Colonic mucosa (tissue), 4 donors: ENCODE measurements around the gene JMY. TPM values are rescaled to one million over a fixed set of nuclear protein-coding genes. Genes with fewer than 3 reads are reported as not detected.

ENCODE experiments used
- DNase-seq: peaks from one replicate; pipeline ENCODE4 v3.0.0-alpha.2; 2020
- H3K27ac ChIP-seq: fragments of 200-600 bp; one replicate; pipeline ENCODE4 v1.8.0; 2021
- H3K27me3 ChIP-seq: fragments of 200-600 bp; one replicate; pipeline ENCODE4 v1.8.0; 2021
- H3K36me3 ChIP-seq: fragments of 200-600 bp; one replicate; pipeline ENCODE4 v1.8.0; 2021
- H3K4me1 ChIP-seq: fragments of 200-600 bp; one replicate; pipeline ENCODE4 v1.8.0; 2021; ENCODE audit warnings: mild to moderate bottlenecking
- H3K4me3 ChIP-seq: fragments of 200-600 bp; one replicate; pipeline ENCODE4 v1.8.0; 2021
- H3K9ac ChIP-seq, 2 donors: one replicate each; pipeline ENCODE4 v1.7.0; 2013; ENCODE audit warnings: control low read depth in 2 of 2, low read depth in 2 of 2, low read length in 2 of 2
- H3K9me3 ChIP-seq: fragments of 200-600 bp; one replicate; pipeline ENCODE4 v1.8.0; 2021
- intact Hi-C: fragments of 100-400 bp; cut with DNase I; formaldehyde crosslinking; loops from one replicate; pipeline ENCODE4 v1.14.1; 2022
- total RNA-seq, 2 donors: library from RNA; stranded (reverse); fragmentation: NEBNext Ultra II Directional in 1 of 2; extraction: Animal tissue kit (Norgen Biotek cat#: 25700) in 1 of 2; gene quantifications; one replicate each; pipeline ENCODE4 v1.2.1, GENCODE V29; 2021
- TF ChIP-seq, protein P1 (sequence below): fragments of 200-600 bp; IDR thresholded peaks from one replicate; pipeline ENCODE4 v1.8.0; 2022; ENCODE audit warnings: antibody characterized with exemption, mild to moderate bottlenecking
- donor health status: healthy.
- donor health status: DM: no; HTN: no; CAD: no.
- donor health status: DM: no; HTN: no; CAD: no.

Gene JMY
- total RNA-seq, 2 donors from 2014 or later: 4.7 to 8.0 TPM

DNA sequence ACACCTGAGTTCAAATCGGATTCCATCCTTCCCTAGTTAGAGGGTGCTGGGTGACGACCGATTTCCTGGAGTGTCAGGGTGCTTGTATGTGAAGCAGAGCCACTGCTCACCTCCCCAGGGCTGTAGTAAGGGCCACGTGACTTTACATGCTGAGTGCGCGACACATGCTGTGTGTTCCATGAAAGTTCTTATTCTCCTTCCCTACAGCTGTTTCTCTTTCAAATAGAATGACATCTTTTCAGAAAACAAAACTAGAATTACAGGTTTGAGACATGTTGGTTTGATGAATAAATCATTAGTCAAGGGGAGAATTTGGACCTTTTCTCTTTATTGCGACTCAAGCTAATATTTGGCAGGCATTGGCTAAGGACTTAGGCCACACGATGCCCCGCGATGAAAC is 113.1 kb downstream of the JMY start:
- no peaks in the 10 kb centered on the region for H3K4me1 ChIP-seq
- DNase-seq: no peak
- intact Hi-C loops: no loop called here
- H3K4me3 ChIP-seq: no peak overlapping the region
- TF ChIP-seq, protein P1, sequence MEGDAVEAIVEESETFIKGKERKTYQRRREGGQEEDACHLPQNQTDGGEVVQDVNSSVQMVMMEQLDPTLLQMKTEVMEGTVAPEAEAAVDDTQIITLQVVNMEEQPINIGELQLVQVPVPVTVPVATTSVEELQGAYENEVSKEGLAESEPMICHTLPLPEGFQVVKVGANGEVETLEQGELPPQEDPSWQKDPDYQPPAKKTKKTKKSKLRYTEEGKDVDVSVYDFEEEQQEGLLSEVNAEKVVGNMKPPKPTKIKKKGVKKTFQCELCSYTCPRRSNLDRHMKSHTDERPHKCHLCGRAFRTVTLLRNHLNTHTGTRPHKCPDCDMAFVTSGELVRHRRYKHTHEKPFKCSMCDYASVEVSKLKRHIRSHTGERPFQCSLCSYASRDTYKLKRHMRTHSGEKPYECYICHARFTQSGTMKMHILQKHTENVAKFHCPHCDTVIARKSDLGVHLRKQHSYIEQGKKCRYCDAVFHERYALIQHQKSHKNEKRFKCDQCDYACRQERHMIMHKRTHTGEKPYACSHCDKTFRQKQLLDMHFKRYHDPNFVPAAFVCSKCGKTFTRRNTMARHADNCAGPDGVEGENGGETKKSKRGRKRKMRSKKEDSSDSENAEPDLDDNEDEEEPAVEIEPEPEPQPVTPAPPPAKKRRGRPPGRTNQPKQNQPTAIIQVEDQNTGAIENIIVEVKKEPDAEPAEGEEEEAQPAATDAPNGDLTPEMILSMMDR: no peak
- no peak overlapping the region for H3K9ac ChIP-seq
- H3K9me3 ChIP-seq: no peaks in the 10 kb centered on the region
- H3K36me3 ChIP-seq: no peaks in the 10 kb centered on the region
- no peak overlapping the region for H3K27ac ChIP-seq
- H3K27me3 ChIP-seq: no peaks in the 10 kb centered on the region

DNA sequence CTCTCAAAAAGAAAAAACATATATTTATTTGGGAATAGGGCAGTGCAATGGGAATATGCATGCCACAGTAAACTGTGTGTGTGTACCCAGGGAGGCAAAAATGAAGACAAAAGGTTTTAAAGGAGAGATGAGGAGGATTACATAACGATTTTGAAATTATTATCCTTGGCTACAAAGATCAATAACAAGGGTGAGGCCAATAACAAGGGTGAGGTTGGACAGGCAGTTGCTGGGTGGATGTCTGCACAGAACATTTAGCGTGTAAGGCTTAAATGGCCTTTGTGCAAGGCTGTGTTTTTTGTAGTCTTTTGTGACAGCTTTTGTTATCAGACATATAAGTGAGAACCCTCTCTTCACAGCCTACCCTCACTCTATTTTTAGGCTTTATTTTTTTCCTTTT is 114.0 kb downstream of the JMY start:
- no peak for DNase-seq
- Histone ChIP-seq H3K4me1 (no peaks in the 10 kb centered on the region), H3K9ac (no peak overlapping the region), H3K4me3 (no peak overlapping the region), H3K36me3 (no peaks in the 10 kb centered on the region), H3K27me3 (no peaks in the 10 kb centered on the region), H3K27ac (no peak overlapping the region), H3K9me3 (no peaks in the 10 kb centered on the region)
- TF ChIP-seq, protein P1: no peak
- intact Hi-C loops: no loop called here

DNA sequence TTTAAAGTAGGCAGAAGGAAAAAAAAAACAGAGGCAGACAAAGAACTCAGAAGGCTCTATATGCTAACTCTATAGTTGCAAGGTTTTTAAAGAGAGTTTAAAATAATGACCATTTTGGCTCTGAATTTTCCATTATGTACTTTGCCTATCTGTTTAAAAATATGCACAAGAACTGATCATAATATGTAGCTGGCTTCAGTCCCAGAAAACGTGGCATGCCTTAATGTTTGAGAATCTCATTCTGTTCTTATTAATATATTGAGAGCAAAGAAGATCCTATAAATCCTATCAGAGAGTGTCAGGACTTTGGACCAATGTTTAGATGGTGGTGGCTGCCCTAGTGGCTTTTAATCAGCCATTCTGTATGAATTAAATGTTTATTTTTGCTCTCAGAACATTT is 121.5 kb downstream of the JMY start:
- intact Hi-C loops: no loop called here

More for the DNA sequence above, 121.5 kb downstream of the JMY start:
- H3K4me1 ChIP-seq: no peaks in the 10 kb centered on the region
- no peaks in the 10 kb centered on the region for H3K9me3 ChIP-seq
- no peaks in the 10 kb centered on the region for H3K27me3 ChIP-seq
- no peak overlapping the region for H3K9ac ChIP-seq
- no peak for DNase-seq
- H3K4me3 ChIP-seq: no peak overlapping the region
- TF ChIP-seq, protein P1: no peak
- no peak overlapping the region for H3K27ac ChIP-seq
- no peaks in the 10 kb centered on the region for H3K36me3 ChIP-seq

Other genes with a start within 250 kb of the JMY start
- 1 to 10 TPM in 1 of 2 donors, under 1 TPM in 1; 0.30 to 1.4 TPM for gene DMGDH, start 166.5 kb upstream of the JMY start, total RNA-seq
- under 1 TPM; 0.40 to 0.90 TPM for gene BHMT2, start 166.4 kb upstream of the JMY start, total RNA-seq
- 1 to 10 TPM in 1 of 2 donors, under 1 TPM in 1; 0.21 to 1.4 TPM for gene BHMT, start 124.3 kb upstream of the JMY start, total RNA-seq